ENCODE measurements around the gene SLC33A1.
"Not testable (repeated sequence)": the region's sequence is repeated elsewhere in the genome, so short reads cannot be mapped to it uniquely, and the experiment has no call there.

GRCh38 chr3:155828490-155829098, 25.6 kb downstream of the SLC33A1 start:
- TF ChIP-seq USF1 (CRISPR knock-in tag; IDR thresholded peaks at IDR 0.05); IRF1 (CRISPR knock-in tag; IDR thresholded peaks at IDR 0.05); HMGXB4 (CRISPR knock-in tag; IDR thresholded peaks at IDR 0.05); NR2C2 (CRISPR knock-in tag; IDR thresholded peaks at IDR 0.05); CTCF (IDR thresholded peaks at IDR 0.05); MAX (CRISPR knock-in tag; IDR thresholded peaks at IDR 0.05): not testable (repeated sequence)

Data from WTC11 (cell line).